ENCODE measurements around the gene HMG20A.

Gene HMG20A

DNA sequence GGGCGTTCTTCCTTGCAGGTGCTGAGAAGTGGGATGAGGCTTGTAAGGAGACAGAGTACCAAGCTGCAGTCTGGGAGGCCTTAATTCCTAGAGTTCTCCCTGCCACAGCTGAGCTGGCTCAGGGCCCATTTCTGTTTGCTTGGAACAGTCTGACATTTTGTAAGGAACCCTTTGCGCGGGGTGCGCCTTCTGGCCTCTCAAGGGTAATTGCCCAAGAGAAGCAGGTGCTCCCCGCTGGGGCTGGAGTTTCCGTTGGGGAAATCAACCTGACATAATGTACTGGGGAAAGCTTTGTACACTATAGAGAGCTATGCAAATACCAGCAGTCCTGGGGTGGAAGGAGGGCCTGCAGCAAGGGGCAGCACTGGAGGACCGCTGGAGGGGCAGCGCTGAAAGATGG, 83.6 kb downstream of the HMG20A start:
- H3K9ac ChIP-seq (ENCODE audit: low read length): no peak overlapping the region
- no peak overlapping the region for H4K12ac ChIP-seq (ENCODE audit: low read depth, low read length)
- no peak overlapping the region for H2AFZ ChIP-seq (ENCODE audit: insufficient read depth, low read length, poor library complexity)
- H3K18ac ChIP-seq (ENCODE audit: low read length): peak overlapping the region; percentile 20
- no peak for DNase-seq
- H4K8ac ChIP-seq (ENCODE audit: low read depth, low read length): no peak overlapping the region
- no CpG with 5 or more reads among the region's 8 CpGs for WGBS (ENCODE audit: extremely low coverage, insufficient coverage, insufficient read length)
- peaks cover 18% of the 10 kb centered on the region for H3K79me1 ChIP-seq (ENCODE audit: low read length)
- peak overlapping the region; percentile 38 for H3K14ac ChIP-seq (ENCODE audit: low read length)
- no peak overlapping the region for H3K4me3 ChIP-seq (ENCODE audit: low read depth, low read length)
- H3K4me2 ChIP-seq (ENCODE audit: low read length): no peak overlapping the region
- no peaks in the 10 kb centered on the region for H3K79me2 ChIP-seq (ENCODE audit: control insufficient read depth, insufficient read depth, low read length, poor library complexity)
- peak overlapping the region; percentile 6 for H2BK12ac ChIP-seq (ENCODE audit: low read length)
- peaks cover 34 to 38% of the 10 kb centered on the region in 2 experiments for H3K4me1 ChIP-seq (ENCODE audit: control insufficient read depth in 1 of 2, insufficient read depth in 2 of 2, low read length in 2 of 2)
- H4K91ac ChIP-seq (ENCODE audit: low read depth, low read length): peak overlapping the region; percentile 58
- H2AK5ac ChIP-seq (ENCODE audit: low read length): no peak overlapping the region
- no peak overlapping the region for H3K23ac ChIP-seq (ENCODE audit: low read length)
- no peak overlapping the region for H3K4ac ChIP-seq (ENCODE audit: low read depth, low read length)
- H3K36me3 ChIP-seq (ENCODE audit: control insufficient read depth in 1 of 2, insufficient read depth in 2 of 2, low read length in 2 of 2): no peaks in the 10 kb centered on the region
- H3K27me3 ChIP-seq (ENCODE audit: insufficient read depth, low read length): no peaks in the 10 kb centered on the region
- H2BK5ac ChIP-seq (ENCODE audit: low read depth, low read length, poor library complexity): no peak overlapping the region
- no peaks in the 10 kb centered on the region for H3K9me3 ChIP-seq (ENCODE audit: insufficient read depth, low read depth, low read length)
- no peak overlapping the region for H2BK120ac ChIP-seq (ENCODE audit: insufficient read depth, low read length, poor library complexity)
- H3K27ac ChIP-seq (ENCODE audit: low read depth, low read length): no peak overlapping the region

GRCh38 chr15:77504871-77505270, 84.2 kb downstream of the HMG20A start:
- WGBS (ENCODE audit: extremely low coverage, insufficient coverage, insufficient read length): no CpG with 5 or more reads among the region's 6 CpGs
- Histone ChIP-seq H2AK5ac (ENCODE audit: low read length) (peak overlapping the region; percentile 8), H3K4me1 (ENCODE audit: control insufficient read depth in 1 of 2, insufficient read depth in 2 of 2, low read length in 2 of 2) (peaks cover 34 to 38% of the 10 kb centered on the region in 2 experiments), H2BK120ac (ENCODE audit: insufficient read depth, low read length, poor library complexity) (peak overlapping the region; percentile 32), H3K27ac (ENCODE audit: low read depth, low read length) (peak overlapping the region; percentile 21), H3K18ac (ENCODE audit: low read length) (peak overlapping the region; percentile 31), H3K79me1 (ENCODE audit: low read length) (peaks cover 18% of the 10 kb centered on the region), H3K9ac (ENCODE audit: low read length) (no peak overlapping the region), H3K4me3 (ENCODE audit: low read depth, low read length) (no peak overlapping the region), H4K91ac (ENCODE audit: low read depth, low read length) (peak overlapping the region; percentile 49), H3K79me2 (ENCODE audit: control insufficient read depth, insufficient read depth, low read length, poor library complexity) (no peaks in the 10 kb centered on the region), H4K8ac (ENCODE audit: low read depth, low read length) (peak overlapping the region; percentile 25), H3K36me3 (ENCODE audit: control insufficient read depth in 1 of 2, insufficient read depth in 2 of 2, low read length in 2 of 2) (no peaks in the 10 kb centered on the region), H3K23ac (ENCODE audit: low read length) (no peak overlapping the region), H4K12ac (ENCODE audit: low read depth, low read length) (no peak overlapping the region), H2BK12ac (ENCODE audit: low read length) (peak overlapping the region; percentile 30), H2AFZ (ENCODE audit: insufficient read depth, low read length, poor library complexity) (no peak overlapping the region), H3K4ac (ENCODE audit: low read depth, low read length) (peak overlapping the region; percentile 4), H3K4me2 (ENCODE audit: low read length) (no peak overlapping the region), H3K27me3 (ENCODE audit: insufficient read depth, low read length) (no peaks in the 10 kb centered on the region), H3K9me3 (ENCODE audit: insufficient read depth, low read depth, low read length) (no peaks in the 10 kb centered on the region), H3K14ac (ENCODE audit: low read length) (peak overlapping the region; percentile 38), H2BK5ac (ENCODE audit: low read depth, low read length, poor library complexity) (peak overlapping the region; percentile 28)
- no peak for DNase-seq

GRCh38 chr15:77505556-77505955, 84.9 kb downstream of the HMG20A start:
- Histone ChIP-seq H2AK5ac (ENCODE audit: low read length) (no peak overlapping the region), H4K91ac (ENCODE audit: low read depth, low read length) (no peak overlapping the region), H3K79me2 (ENCODE audit: control insufficient read depth, insufficient read depth, low read length, poor library complexity) (no peaks in the 10 kb centered on the region), H2BK120ac (ENCODE audit: insufficient read depth, low read length, poor library complexity) (no peak overlapping the region), H3K4me2 (ENCODE audit: low read length) (no peak overlapping the region), H3K36me3 (ENCODE audit: control insufficient read depth in 1 of 2, insufficient read depth in 2 of 2, low read length in 2 of 2) (no peaks in the 10 kb centered on the region), H3K23ac (ENCODE audit: low read length) (no peak overlapping the region), H3K14ac (ENCODE audit: low read length) (no peak overlapping the region), H3K9me3 (ENCODE audit: insufficient read depth, low read depth, low read length) (no peaks in the 10 kb centered on the region), H3K9ac (ENCODE audit: low read length) (no peak overlapping the region), H3K4me1 (ENCODE audit: control insufficient read depth in 1 of 2, insufficient read depth in 2 of 2, low read length in 2 of 2) (peaks cover 34 to 38% of the 10 kb centered on the region in 2 experiments), H4K12ac (ENCODE audit: low read depth, low read length) (no peak overlapping the region), H4K8ac (ENCODE audit: low read depth, low read length) (no peak overlapping the region), H3K27ac (ENCODE audit: low read depth, low read length) (no peak overlapping the region), H3K18ac (ENCODE audit: low read length) (no peak overlapping the region), H2AFZ (ENCODE audit: insufficient read depth, low read length, poor library complexity) (no peak overlapping the region), H3K4ac (ENCODE audit: low read depth, low read length) (no peak overlapping the region), H3K79me1 (ENCODE audit: low read length) (peaks cover 18% of the 10 kb centered on the region), H2BK5ac (ENCODE audit: low read depth, low read length, poor library complexity) (no peak overlapping the region), H3K27me3 (ENCODE audit: insufficient read depth, low read length) (no peaks in the 10 kb centered on the region), H2BK12ac (ENCODE audit: low read length) (no peak overlapping the region), H3K4me3 (ENCODE audit: low read depth, low read length) (no peak overlapping the region)
- DNase-seq: peak; percentile 96 to 97
- WGBS (ENCODE audit: extremely low coverage, insufficient coverage, insufficient read length): no CpG with 5 or more reads among the region's 4 CpGs

GRCh38 chr15:77506311-77507142, 85.8 kb downstream of the HMG20A start:
- WGBS (ENCODE audit: extremely low coverage, insufficient coverage, insufficient read length): no CpG with 5 or more reads among the region's 20 CpGs

More at GRCh38 chr15:77506311-77507142, 85.8 kb downstream of the HMG20A start:
- H4K12ac ChIP-seq (ENCODE audit: low read depth, low read length): no peak overlapping the region
- H3K23ac ChIP-seq (ENCODE audit: low read length): no peak overlapping the region
- H4K8ac ChIP-seq (ENCODE audit: low read depth, low read length): peak overlapping the region; percentile 53
- no peaks in the 10 kb centered on the region for H3K79me2 ChIP-seq (ENCODE audit: control insufficient read depth, insufficient read depth, low read length, poor library complexity)
- H3K9ac ChIP-seq (ENCODE audit: low read length): no peak overlapping the region
- DNase-seq: no peak
- peak overlapping the region; percentile 86 for H4K91ac ChIP-seq (ENCODE audit: low read depth, low read length)
- peaks cover 34 to 38% of the 10 kb centered on the region in 2 experiments for H3K4me1 ChIP-seq (ENCODE audit: control insufficient read depth in 1 of 2, insufficient read depth in 2 of 2, low read length in 2 of 2)
- H2AFZ ChIP-seq (ENCODE audit: insufficient read depth, low read length, poor library complexity): peak overlapping the region; percentile 48
- no peaks in the 10 kb centered on the region for H3K27me3 ChIP-seq (ENCODE audit: insufficient read depth, low read length)
- peak overlapping the region; percentile 58 for H2BK12ac ChIP-seq (ENCODE audit: low read length)
- no peaks in the 10 kb centered on the region for H3K9me3 ChIP-seq (ENCODE audit: insufficient read depth, low read depth, low read length)
- peak overlapping the region; percentile 86 for H2AK5ac ChIP-seq (ENCODE audit: low read length)
- no peak overlapping the region for H3K4me2 ChIP-seq (ENCODE audit: low read length)
- no peak overlapping the region for H3K4me3 ChIP-seq (ENCODE audit: low read depth, low read length)
- H3K4ac ChIP-seq (ENCODE audit: low read depth, low read length): peak overlapping the region; percentile 33
- peak overlapping the region; percentile 71 for H2BK5ac ChIP-seq (ENCODE audit: low read depth, low read length, poor library complexity)
- peaks cover 18% of the 10 kb centered on the region for H3K79me1 ChIP-seq (ENCODE audit: low read length)
- peak overlapping the region; percentile 89 for H2BK120ac ChIP-seq (ENCODE audit: insufficient read depth, low read length, poor library complexity)
- H3K14ac ChIP-seq (ENCODE audit: low read length): peak overlapping the region; percentile 68
- H3K36me3 ChIP-seq (ENCODE audit: control insufficient read depth in 1 of 2, insufficient read depth in 2 of 2, low read length in 2 of 2): no peaks in the 10 kb centered on the region
- peak overlapping the region; percentile 37 for H3K27ac ChIP-seq (ENCODE audit: low read depth, low read length)
- peak overlapping the region; percentile 79 for H3K18ac ChIP-seq (ENCODE audit: low read length)

All from trophoblast cell (in vitro differentiated cells and primary cell).